Liver (tissue), 9 donors: Measurements from ENCODE around the gene HEBP2. TPM values are rescaled to one million over a fixed set of nuclear protein-coding genes. Genes with fewer than 3 reads are reported as not detected.

ENCODE experiments used
- DNase-seq: peaks from one replicate; pipeline ENCODE4 v3.0.0-alpha.2; 2017; ENCODE audit warnings: low spot score
- H3K27ac ChIP-seq, 2 donors: one replicate each; pipeline ENCODE4 v1.7.0; 2013; ENCODE audit warnings: inconsistent platforms in 2 of 2, low read length in 2 of 2, control low read depth in 1 of 2, low read depth in 1 of 2, mild to moderate bottlenecking in 1 of 2
- H3K27me3 ChIP-seq, 4 donors: one replicate each; pipeline versions ENCODE4 v1.6.1 to v1.7.0; 2013; ENCODE audit warnings: low read length in 3 of 4, inconsistent platforms in 1 of 4, mild to moderate bottlenecking in 1 of 4, moderate library complexity in 1 of 4; ENCODE audit not compliant: control insufficient read depth in 4 of 4, insufficient read depth in 4 of 4
- H3K36me3 ChIP-seq, 4 donors: one replicate each; pipeline versions ENCODE4 v1.6.1 to v1.7.0; 2013; ENCODE audit warnings: low read length in 3 of 4, mild to moderate bottlenecking in 3 of 4, low read depth in 1 of 4, moderate library complexity in 1 of 4; ENCODE audit not compliant: control insufficient read depth in 4 of 4, insufficient read depth in 3 of 4
- H3K4me1 ChIP-seq, 4 donors: one replicate each; pipeline versions ENCODE4 v1.6.1 to v1.7.0; 2013; ENCODE audit warnings: low read length in 3 of 4, mild to moderate bottlenecking in 3 of 4, moderate library complexity in 1 of 4; ENCODE audit not compliant: control insufficient read depth in 4 of 4, insufficient read depth in 4 of 4
- H3K4me3 ChIP-seq, 3 donors: one replicate each; pipeline versions ENCODE4 v1.6.1 to v1.7.0; 2013; ENCODE audit warnings: low read length in 3 of 3, control low read depth in 1 of 3, low read depth in 1 of 3, mild to moderate bottlenecking in 1 of 3
- H3K9ac ChIP-seq, 2 donors: one replicate each; pipeline ENCODE4 v1.7.0; 2013; ENCODE audit warnings: low read length in 2 of 2, mild to moderate bottlenecking in 2 of 2, moderate library complexity in 2 of 2, control low read depth in 1 of 2, low read depth in 1 of 2
- H3K9me3 ChIP-seq, 4 donors: one replicate each; pipeline versions ENCODE4 v1.6.1 to v1.7.0; 2013; ENCODE audit warnings: low read length in 3 of 4; ENCODE audit not compliant: control insufficient read depth in 4 of 4
- EGR1 ChIP-seq, 2 donors: IDR thresholded peaks; 2 replicates each; pipeline ENCODE4 v1.6.1; 2016 to 2018; ENCODE audit warnings: antibody characterized with exemption in 2 of 2, low read depth in 2 of 2
- FOXA1 ChIP-seq: IDR thresholded peaks from 2 replicates; pipeline ENCODE4 v1.6.1; 2016; ENCODE audit warnings: antibody characterized with exemption
- FOXA2 ChIP-seq: IDR thresholded peaks from 2 replicates; pipeline ENCODE4 v1.6.1; 2016; ENCODE audit warnings: antibody characterized with exemption
- GABPA ChIP-seq, 2 donors: IDR thresholded peaks in 1 of 2; conservative IDR thresholded peaks in 1 of 2; 2 replicates each; pipeline ENCODE4 v1.6.1; 2016; ENCODE audit warnings: antibody characterized with exemption in 2 of 2, mild to moderate bottlenecking in 1 of 2, moderate library complexity in 1 of 2
- HNF4A ChIP-seq, 2 donors: conservative IDR thresholded peaks; 2 replicates each; pipeline ENCODE4 v1.6.1; 2016; ENCODE audit warnings: antibody characterized with exemption in 2 of 2, mild to moderate bottlenecking in 2 of 2
- HNF4G ChIP-seq: IDR thresholded peaks from 2 replicates; pipeline ENCODE4 v1.6.1; 2016; ENCODE audit warnings: antibody characterized with exemption
- JUND ChIP-seq, 2 donors: IDR thresholded peaks; 2 replicates each; pipeline ENCODE4 v1.6.1; 2016; ENCODE audit warnings: antibody characterized with exemption in 2 of 2
- NR2F2 ChIP-seq: IDR thresholded peaks from 2 replicates; pipeline ENCODE4 v1.6.1; 2016; ENCODE audit warnings: antibody characterized with exemption
- RAD21 ChIP-seq, 2 donors: IDR thresholded peaks; 2 replicates each; pipeline ENCODE4 v1.6.1; 2016; ENCODE audit warnings: antibody characterized with exemption in 2 of 2, mild to moderate bottlenecking in 2 of 2
- RXRA ChIP-seq, 2 donors: IDR thresholded peaks; 2 replicates each; pipeline ENCODE4 v1.6.1; 2017 to 2018; ENCODE audit warnings: antibody characterized with exemption in 2 of 2, mild to moderate bottlenecking in 1 of 2
- SP1 ChIP-seq: IDR thresholded peaks from 2 replicates; pipeline ENCODE4 v1.6.1; 2018; ENCODE audit warnings: antibody characterized with exemption, mild to moderate bottlenecking
- TAF1 ChIP-seq: conservative IDR thresholded peaks from 2 replicates; pipeline ENCODE4 v1.6.1; 2016; ENCODE audit warnings: antibody characterized with exemption, mild to moderate bottlenecking
- YY1 ChIP-seq: IDR thresholded peaks from 2 replicates; pipeline ENCODE4 v1.6.1; 2016; ENCODE audit warnings: antibody characterized with exemption, mild to moderate bottlenecking
- WGBS: extraction: QIAGEN DNeasy Blood & Tissue Kit; methylation state at CpG from one replicate; pipeline ENCODE4 v1.1.7; 2013; 5-methylcytosine and 5-hydroxymethylcytosine counted together
- polyA plus RNA-seq, 2 donors: library from polyadenylated mRNA; stranded (reverse) in 1 of 2; unstranded in 1 of 2; fragments of 200-250 nt in 1 of 2; fragments of >200 nt in 1 of 2; fragmentation: Nextera tagmentation in 1 of 2; extraction: Ambion mirVana in 1 of 2; gene quantifications; one replicate each; pipeline versions ENCODE4 v1.2.1 to v1.2.3, GENCODE V29; 2013 to 2015
- total RNA-seq, 2 donors: library from RNA; depleted of rRNA; stranded (reverse); fragments of >200 nt; gene quantifications; one replicate each; pipeline ENCODE4 v1.2.3, GENCODE V29; 2014
- TF ChIP-seq, protein P1 (sequence below): IDR thresholded peaks from 2 replicates; pipeline ENCODE4 v1.6.1; 2016; ENCODE audit warnings: antibody characterized with exemption
- TF ChIP-seq, protein P2 (sequence below): fragments of 150-350 bp; IDR thresholded peaks from 2 replicates; pipeline ENCODE4 v1.5.1; 2017; ENCODE audit warnings: improper control_type of control experiment, low read depth, low read length; ENCODE audit not compliant: missing input control
- TF ChIP-seq, protein P3 (sequence below): IDR thresholded peaks from 2 replicates; pipeline ENCODE4 v1.6.1; 2016; ENCODE audit warnings: antibody characterized with exemption
- TF ChIP-seq, protein P4 (sequence below): IDR thresholded peaks from 2 replicates; pipeline ENCODE4 v1.6.1; 2016; ENCODE audit warnings: antibody characterized with exemption, mild to moderate bottlenecking
- TF ChIP-seq, protein P5 (sequence below): IDR thresholded peaks from 2 replicates; pipeline ENCODE4 v1.6.1; 2016; ENCODE audit warnings: antibody characterized with exemption
- donor health status: healthy.
- donor health status: healthy.
- donor health status: healthy.
- donor health status: healthy.
- donor health status: healthy.

Gene HEBP2
- total and polyA plus RNA-seq, 4 donors, result 5.6 to 58.0 (median 16.8) TPM

DNA sequence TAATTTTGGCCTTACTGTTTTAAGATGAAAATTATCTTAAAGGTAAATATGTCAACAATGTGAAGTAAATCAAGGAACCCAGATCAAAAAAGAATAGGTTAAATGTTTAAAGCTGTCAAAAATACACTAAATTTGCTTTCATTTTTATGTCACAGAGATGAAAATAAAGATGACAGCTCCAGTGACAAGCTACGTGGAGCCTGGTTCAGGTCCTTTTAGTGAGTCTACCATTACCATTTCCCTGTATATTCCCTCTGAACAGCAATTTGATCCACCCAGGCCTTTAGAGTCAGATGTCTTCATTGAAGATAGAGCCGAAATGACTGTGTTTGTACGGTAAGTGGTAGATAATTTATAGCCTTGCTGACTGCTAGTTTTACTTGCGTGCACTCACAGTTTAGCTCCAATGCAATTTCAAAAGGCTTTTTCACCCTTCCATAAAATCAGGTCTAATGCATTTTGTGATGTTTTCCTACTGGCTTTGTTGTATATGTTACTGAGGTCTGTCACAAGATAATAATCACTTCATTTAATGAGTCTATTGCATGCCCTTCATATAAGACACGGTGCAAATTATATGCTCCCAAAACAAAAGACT, 1.9 kb downstream of the HEBP2 start:
- Histone ChIP-seq H3K27me3 (no peaks in the 10 kb centered on the region), H3K27ac (peak overlapping the region in 1 of 2 donors; percentile 13), H3K4me3 (no peak overlapping the region), H3K36me3 (peaks cover 0 to 21% (median 18%) of the 10 kb centered on the region in 4 donors), H3K4me1 (peaks cover 9 to 55% (median 27%) of the 10 kb centered on the region in 4 donors), H3K9ac (no peak overlapping the region), H3K9me3 (no peaks in the 10 kb centered on the region)
- TF ChIP-seq GABPA (IDR thresholded peaks at IDR 0.05 in 1 of 2, conservative IDR thresholded peaks at IDR 0.05 in 1 of 2), result no peak
- no peak for TF ChIP-seq FOXA2
- TF ChIP-seq JUND (IDR thresholded peaks at IDR 0.05), result no peak
- no peak for TF ChIP-seq HNF4G
- no peak for TF ChIP-seq EGR1 (IDR thresholded peaks at IDR 0.05; ENCODE audit: low read depth in 2 of 2)
- TF ChIP-seq, protein P1, sequence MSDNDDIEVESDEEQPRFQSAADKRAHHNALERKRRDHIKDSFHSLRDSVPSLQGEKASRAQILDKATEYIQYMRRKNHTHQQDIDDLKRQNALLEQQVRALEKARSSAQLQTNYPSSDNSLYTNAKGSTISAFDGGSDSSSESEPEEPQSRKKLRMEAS, result no peak
- TF ChIP-seq, protein P2, sequence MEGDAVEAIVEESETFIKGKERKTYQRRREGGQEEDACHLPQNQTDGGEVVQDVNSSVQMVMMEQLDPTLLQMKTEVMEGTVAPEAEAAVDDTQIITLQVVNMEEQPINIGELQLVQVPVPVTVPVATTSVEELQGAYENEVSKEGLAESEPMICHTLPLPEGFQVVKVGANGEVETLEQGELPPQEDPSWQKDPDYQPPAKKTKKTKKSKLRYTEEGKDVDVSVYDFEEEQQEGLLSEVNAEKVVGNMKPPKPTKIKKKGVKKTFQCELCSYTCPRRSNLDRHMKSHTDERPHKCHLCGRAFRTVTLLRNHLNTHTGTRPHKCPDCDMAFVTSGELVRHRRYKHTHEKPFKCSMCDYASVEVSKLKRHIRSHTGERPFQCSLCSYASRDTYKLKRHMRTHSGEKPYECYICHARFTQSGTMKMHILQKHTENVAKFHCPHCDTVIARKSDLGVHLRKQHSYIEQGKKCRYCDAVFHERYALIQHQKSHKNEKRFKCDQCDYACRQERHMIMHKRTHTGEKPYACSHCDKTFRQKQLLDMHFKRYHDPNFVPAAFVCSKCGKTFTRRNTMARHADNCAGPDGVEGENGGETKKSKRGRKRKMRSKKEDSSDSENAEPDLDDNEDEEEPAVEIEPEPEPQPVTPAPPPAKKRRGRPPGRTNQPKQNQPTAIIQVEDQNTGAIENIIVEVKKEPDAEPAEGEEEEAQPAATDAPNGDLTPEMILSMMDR, result no peak
- TF ChIP-seq RXRA (IDR thresholded peaks at IDR 0.05), result no peak
- TF ChIP-seq, protein P3, sequence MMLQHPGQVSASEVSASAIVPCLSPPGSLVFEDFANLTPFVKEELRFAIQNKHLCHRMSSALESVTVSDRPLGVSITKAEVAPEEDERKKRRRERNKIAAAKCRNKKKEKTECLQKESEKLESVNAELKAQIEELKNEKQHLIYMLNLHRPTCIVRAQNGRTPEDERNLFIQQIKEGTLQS, result no peak
- TF ChIP-seq, protein P4, sequence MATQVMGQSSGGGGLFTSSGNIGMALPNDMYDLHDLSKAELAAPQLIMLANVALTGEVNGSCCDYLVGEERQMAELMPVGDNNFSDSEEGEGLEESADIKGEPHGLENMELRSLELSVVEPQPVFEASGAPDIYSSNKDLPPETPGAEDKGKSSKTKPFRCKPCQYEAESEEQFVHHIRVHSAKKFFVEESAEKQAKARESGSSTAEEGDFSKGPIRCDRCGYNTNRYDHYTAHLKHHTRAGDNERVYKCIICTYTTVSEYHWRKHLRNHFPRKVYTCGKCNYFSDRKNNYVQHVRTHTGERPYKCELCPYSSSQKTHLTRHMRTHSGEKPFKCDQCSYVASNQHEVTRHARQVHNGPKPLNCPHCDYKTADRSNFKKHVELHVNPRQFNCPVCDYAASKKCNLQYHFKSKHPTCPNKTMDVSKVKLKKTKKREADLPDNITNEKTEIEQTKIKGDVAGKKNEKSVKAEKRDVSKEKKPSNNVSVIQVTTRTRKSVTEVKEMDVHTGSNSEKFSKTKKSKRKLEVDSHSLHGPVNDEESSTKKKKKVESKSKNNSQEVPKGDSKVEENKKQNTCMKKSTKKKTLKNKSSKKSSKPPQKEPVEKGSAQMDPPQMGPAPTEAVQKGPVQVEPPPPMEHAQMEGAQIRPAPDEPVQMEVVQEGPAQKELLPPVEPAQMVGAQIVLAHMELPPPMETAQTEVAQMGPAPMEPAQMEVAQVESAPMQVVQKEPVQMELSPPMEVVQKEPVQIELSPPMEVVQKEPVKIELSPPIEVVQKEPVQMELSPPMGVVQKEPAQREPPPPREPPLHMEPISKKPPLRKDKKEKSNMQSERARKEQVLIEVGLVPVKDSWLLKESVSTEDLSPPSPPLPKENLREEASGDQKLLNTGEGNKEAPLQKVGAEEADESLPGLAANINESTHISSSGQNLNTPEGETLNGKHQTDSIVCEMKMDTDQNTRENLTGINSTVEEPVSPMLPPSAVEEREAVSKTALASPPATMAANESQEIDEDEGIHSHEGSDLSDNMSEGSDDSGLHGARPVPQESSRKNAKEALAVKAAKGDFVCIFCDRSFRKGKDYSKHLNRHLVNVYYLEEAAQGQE, result no peak
- no peak for TF ChIP-seq YY1
- no peak for TF ChIP-seq SP1
- no peak for TF ChIP-seq RAD21 (IDR thresholded peaks at IDR 0.05)
- TF ChIP-seq TAF1, result no peak
- TF ChIP-seq FOXA1, result no peak
- no peak for TF ChIP-seq HNF4A (conservative IDR thresholded peaks at IDR 0.05)
- no peak for TF ChIP-seq NR2F2
- TF ChIP-seq, protein P5, sequence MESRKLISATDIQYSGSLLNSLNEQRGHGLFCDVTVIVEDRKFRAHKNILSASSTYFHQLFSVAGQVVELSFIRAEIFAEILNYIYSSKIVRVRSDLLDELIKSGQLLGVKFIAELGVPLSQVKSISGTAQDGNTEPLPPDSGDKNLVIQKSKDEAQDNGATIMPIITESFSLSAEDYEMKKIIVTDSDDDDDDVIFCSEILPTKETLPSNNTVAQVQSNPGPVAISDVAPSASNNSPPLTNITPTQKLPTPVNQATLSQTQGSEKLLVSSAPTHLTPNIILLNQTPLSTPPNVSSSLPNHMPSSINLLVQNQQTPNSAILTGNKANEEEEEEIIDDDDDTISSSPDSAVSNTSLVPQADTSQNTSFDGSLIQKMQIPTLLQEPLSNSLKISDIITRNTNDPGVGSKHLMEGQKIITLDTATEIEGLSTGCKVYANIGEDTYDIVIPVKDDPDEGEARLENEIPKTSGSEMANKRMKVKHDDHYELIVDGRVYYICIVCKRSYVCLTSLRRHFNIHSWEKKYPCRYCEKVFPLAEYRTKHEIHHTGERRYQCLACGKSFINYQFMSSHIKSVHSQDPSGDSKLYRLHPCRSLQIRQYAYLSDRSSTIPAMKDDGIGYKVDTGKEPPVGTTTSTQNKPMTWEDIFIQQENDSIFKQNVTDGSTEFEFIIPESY, result no peak
- WGBS, result 84% methylated on average over 5 of the region's 5 CpGs
- DNase-seq, result no peak
